GM21825 (cell line): Measurements from ENCODE around the gene PCNX2.
"Not testable (repeated sequence)": the region's sequence is repeated elsewhere in the genome, so short reads cannot be mapped to it uniquely, and the experiment has no call there.

Source experiments
- ATAC-seq: cut with Tn5 transposase; IDR thresholded peaks from one replicate; pipeline ENCODE4 v1.9.1; 2021; ENCODE audit warnings: mild to moderate bottlenecking, moderate library complexity; ENCODE audit not compliant: unreplicated experiment

The PCNX2 gene

GRCh38 chr1:233179638-233180037, 115.9 kb downstream of the PCNX2 start:
- not testable (repeated sequence) for ATAC-seq

GRCh38 chr1:233172201-233172600, 123.3 kb downstream of the PCNX2 start:
- no peak for ATAC-seq

DNA sequence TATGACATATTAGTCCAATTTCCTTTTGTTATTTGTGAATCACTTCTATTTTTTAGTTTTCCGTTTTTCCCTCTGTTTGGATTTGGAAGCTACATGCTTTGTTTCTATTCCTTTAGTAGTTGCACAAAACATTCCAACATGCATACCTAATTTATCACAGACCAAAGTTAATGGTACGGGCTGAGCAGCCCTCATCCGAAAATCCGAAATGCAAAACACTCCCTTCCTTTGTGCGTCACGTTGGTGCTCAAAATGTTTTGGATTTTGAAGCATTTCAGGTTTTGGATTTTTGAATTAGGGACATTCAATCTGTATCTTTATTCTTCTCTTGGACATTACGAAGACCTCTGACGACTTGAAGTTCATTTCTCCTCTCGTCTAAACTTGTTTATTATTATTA, 124.8 kb downstream of the PCNX2 start:
- ATAC-seq: no peak

GRCh38 chr1:233168384-233168783, 127.1 kb downstream of the PCNX2 start:
- ATAC-seq: no peak

GRCh38 chr1:233166896-233167295, 128.6 kb downstream of the PCNX2 start:
- ATAC-seq: no peak

- ATAC-seq: no peak
Observed at GRCh38 chr1:233163696-233164095, 131.8 kb downstream of the PCNX2 start.

GRCh38 chr1:233158322-233158721, 137.2 kb downstream of the PCNX2 start:
- no peak for ATAC-seq

DNA sequence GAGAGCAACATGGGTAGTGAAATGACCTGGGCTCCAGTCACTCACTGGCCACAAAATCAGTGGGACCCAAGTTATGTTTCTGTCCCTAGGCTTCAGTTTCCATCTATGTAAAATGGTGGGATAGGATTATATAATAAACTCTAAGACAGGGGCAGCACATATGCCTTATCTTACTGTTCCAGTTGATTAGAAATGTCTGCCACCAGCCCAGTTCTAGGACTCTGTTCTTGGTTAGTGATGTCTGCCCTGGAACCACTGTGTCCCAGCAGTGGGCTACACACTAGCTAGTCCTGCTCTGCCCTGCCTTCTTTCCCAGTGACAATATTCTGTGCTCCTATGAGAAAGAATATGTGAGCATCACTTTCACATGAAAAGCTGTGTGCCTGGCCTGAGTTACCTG, 138.3 kb downstream of the PCNX2 start:
- no peak for ATAC-seq

GRCh38 chr1:233151861-233152260, 143.7 kb downstream of the PCNX2 start:
- no peak for ATAC-seq

DNA sequence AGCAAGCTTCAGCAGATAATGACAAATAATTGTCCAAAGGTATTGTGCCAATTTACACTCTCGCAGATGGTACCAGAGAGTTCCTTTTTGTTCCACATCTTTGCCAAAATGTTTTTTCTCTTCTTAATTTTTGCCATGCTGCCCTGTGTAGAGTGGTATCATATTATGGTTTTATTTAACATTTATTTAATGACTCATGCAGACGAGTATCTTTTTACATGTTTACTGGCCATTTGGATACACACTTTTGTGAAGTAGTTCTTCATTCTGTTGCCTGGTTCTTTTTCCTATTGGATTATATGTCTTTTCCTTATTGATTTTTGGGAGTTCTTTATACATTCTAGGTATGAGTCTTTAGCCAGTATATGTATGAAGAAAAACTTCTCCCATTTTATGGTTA, 151.1 kb downstream of the PCNX2 start:
- no peak for ATAC-seq

DNA sequence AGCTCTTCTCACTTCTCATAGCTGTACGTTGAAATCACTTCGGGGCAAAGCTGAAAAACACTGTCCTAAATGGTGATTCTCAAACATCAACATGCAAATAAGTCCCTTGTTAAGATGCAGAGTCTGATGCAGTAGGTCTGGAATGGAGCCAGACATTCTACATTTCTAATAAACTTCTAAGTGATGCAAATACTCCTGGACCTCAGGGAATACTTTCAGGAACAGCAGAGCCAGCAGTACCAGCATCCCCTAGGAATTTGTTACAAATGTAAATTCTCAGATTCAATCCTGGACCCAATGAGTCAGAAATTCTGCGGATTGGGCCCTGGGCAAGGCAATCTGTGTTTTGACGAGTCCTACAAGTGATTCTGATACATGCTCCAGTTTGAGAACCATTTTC, 152.3 kb downstream of the PCNX2 start:
- ATAC-seq: no peak

- no peak for ATAC-seq
Observed at GRCh38 chr1:233140974-233141373, 154.6 kb downstream of the PCNX2 start.

DNA sequence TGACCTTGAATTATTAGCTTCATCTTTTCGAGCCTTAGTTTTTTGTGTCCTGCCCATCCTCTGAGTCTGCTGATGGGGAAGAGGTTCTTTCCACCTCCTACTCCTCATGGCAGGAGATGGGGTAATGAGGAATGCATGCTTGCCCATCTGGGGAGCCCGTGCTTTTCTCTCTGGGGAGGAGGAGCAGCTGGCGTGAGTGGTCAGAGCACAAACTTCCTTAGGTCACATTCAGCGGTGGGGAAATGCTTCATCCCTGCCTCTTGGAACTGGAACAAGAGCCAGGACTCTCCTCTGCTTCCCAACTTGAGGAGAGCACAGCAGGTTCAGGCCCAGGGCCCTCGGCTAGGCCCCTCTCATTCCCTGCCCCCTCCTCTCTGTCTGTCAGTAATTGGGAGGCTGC, 155.0 kb downstream of the PCNX2 start:
- no peak for ATAC-seq

DNA sequence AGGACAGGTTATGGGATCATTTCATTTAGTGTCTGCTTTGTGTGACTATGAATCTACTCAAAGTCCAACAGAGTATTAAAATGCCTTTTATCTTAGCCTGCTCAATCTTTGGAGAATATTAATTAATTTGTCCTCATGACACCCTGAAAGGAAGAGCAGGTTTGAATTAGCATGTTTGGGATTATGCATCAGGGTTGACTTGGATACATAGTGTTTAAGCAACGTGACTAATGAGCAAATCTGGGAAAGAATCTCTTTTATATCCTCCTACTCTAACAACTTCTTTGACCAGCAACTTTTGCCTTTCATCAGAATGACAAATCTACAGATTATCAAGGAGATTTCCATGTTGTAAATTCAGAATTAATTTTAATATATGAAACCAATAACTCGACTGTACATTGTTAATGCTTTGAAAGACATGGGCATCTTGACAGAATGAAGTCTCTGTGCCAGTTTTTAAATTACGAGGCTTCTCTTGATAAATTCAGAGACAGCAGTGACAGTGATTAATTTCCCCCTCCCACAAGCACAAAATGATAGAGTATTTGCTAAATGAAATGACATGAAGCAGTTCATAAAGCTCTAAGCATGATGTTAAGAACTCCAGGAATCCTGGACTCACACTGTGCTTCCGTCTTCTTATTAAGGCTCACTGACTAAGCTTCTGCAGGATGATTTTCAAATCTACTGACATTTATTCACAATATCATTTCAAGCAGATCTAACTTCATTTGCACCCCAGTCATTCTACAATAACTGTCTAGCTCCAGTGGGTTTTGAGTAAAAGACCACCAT, 156.5 kb downstream of the PCNX2 start:
- ATAC-seq: no peak

DNA sequence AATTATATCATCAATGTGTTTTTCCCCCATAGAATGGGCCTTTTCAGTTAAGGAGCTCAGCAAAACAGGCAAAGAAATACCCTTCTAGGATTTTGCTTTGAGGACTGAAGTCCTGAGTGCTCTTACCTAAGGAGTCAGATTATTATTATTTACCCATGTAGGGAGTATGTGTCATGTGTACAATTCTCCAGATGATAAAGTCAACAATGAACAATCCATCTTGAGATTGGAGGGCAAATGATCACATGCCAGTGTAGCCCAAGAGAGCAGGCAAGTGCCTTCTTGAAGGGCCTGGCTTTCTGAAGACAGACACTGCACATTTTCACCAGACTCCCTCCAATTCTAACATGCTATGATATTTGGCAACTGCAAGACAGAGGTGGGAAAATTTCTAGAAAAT, 159.7 kb downstream of the PCNX2 start:
- no peak for ATAC-seq

- ATAC-seq: no peak
Observed at GRCh38 chr1:233132445-233132844, 163.1 kb downstream of the PCNX2 start.

DNA sequence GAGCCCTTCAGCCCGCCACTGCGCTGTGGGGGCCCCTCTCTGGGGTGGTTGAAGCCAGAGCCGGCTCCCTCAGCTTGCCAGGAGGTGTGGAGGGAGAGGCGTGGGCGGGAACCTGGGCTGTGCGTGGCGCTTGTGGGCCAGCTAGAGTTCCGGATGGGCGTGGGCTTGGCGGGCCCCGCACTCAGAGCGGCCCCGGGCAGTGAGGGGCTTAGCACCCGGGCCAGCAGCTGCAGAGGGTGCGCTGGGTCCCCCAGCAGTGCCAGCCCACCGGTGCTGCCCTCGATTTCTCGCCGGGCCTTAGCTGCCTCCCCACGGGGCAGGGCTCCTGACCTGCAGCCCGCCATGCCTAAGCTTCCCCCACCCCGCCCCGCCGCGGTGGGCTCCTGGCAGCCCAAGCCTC, 166.5 kb downstream of the PCNX2 start:
- ATAC-seq: not testable (repeated sequence)

- ATAC-seq: no peak
Observed at GRCh38 chr1:233127157-233127556, 168.4 kb downstream of the PCNX2 start.

DNA sequence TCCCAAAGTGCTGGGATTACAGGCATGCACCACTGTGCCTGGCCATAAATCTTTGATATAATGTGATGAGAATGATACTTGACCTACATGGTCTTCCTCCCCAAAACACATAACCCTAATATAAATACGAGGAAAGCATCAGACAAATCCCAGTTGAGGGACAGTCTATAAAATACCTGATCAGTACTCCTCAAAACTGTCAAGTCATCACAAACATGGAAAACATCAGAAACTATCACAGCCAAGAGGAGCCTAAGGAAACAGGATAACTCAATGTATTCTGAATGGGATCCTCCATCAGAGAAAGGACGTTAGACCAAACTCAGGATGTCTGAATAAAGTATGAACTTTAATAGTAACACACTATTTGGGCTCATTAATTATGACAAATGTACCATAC, 172.7 kb downstream of the PCNX2 start:
- ATAC-seq: no peak

- no peak for ATAC-seq
Observed at GRCh38 chr1:233121947-233122559, 173.5 kb downstream of the PCNX2 start.

- ATAC-seq: no peak
Observed at GRCh38 chr1:233114860-233115259, 180.7 kb downstream of the PCNX2 start.

DNA sequence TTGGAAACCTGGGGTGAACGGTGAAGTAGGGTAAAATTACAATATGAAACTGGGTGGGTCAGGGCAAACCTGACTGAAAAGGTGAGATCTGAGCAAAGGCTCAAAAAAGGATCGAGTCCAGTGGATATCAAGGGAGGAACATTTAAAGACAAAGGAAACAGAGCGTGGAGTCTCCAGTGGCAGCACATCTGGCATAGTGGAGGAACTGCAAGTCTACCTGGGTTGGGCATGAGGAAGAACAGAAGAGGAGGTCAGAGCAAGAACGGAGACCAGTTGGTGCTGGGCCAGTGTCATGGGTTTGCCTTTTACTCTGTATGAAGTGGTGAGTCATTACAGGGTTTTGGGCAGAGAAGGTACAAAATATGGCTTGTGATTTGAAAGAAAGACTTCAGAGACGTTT, 181.4 kb downstream of the PCNX2 start:
- no peak for ATAC-seq
